GM23338 (cell line): Measurements from ENCODE around the gene ZNF516.

Experiments
- EZH2 ChIP-seq: fragments of 200-600 bp; sonication (generic); IDR thresholded peaks from one replicate; pipeline ENCODE4 v1.8.0; 2017; ENCODE audit warnings: antibody characterized with exemption, mild to moderate bottlenecking, low read depth; ENCODE audit not compliant: unreplicated experiment
- POLR2AphosphoS5 ChIP-seq: IDR thresholded peaks from 2 replicates; pipeline ENCODE4 v1.6.1; 2016; ENCODE audit warnings: antibody characterized with exemption, low read depth
- REST ChIP-seq: IDR thresholded peaks from one replicate; pipeline ENCODE4 v1.6.1; 2018; ENCODE audit warnings: antibody characterized with exemption; ENCODE audit not compliant: unreplicated experiment
- ZNF331 ChIP-seq: fragments of 250-450 bp; sonication (Bioruptor Pico); IDR thresholded peaks from 2 replicates; pipeline ENCODE4 v1.5.0; 2020; ENCODE audit warnings: low read depth, mild to moderate bottlenecking, moderate library complexity
- TF ChIP-seq, protein P1 (sequence below), 2 experiments: fragments of 200-600 bp in 1 of 2; sonication (generic) in 1 of 2; conservative IDR thresholded peaks; 2 replicates each; pipeline versions ENCODE4 v1.5.1 to v1.6.1; 2016 to 2017; ENCODE audit warnings: antibody characterized with exemption in 2 of 2, low read depth in 2 of 2, mild to moderate bottlenecking in 2 of 2, moderate library complexity in 1 of 2

DNA sequence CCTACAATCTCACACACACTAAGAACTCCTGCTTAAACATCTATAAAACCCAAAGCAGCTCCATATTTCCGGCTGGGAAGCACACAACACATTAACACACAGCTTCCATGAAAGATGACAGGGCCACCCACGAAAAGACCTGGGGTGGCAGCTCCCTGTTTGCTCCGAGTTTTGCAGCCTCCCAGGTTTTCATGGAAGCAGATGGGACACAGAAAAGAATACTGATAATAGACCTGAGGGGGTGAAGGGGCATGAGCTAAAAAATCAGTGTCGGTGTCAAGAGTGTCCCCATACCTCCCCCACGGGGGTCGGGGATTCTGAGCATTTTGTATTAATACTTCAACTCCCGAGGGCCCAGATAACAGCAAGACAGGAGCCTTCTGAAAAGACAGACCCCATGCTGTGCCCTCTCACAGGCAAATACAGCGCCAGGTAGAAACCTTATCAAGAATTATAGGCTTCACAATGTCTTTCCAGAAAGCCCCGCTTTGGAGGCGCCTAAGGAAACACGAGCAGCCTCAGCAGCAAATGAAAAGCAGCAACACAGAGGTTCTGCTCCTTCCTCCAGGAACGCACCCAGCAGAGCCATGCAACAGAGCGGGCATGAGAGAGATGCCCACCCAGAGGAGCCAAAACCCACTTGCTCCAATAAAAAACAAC lies 50.5 kb downstream of the ZNF516 start:
- TF ChIP-seq, protein P1, sequence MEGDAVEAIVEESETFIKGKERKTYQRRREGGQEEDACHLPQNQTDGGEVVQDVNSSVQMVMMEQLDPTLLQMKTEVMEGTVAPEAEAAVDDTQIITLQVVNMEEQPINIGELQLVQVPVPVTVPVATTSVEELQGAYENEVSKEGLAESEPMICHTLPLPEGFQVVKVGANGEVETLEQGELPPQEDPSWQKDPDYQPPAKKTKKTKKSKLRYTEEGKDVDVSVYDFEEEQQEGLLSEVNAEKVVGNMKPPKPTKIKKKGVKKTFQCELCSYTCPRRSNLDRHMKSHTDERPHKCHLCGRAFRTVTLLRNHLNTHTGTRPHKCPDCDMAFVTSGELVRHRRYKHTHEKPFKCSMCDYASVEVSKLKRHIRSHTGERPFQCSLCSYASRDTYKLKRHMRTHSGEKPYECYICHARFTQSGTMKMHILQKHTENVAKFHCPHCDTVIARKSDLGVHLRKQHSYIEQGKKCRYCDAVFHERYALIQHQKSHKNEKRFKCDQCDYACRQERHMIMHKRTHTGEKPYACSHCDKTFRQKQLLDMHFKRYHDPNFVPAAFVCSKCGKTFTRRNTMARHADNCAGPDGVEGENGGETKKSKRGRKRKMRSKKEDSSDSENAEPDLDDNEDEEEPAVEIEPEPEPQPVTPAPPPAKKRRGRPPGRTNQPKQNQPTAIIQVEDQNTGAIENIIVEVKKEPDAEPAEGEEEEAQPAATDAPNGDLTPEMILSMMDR (conservative IDR thresholded peaks at IDR 0.05; ENCODE audit: low read depth in 2 of 2) = no peak
- TF ChIP-seq POLR2AphosphoS5 (no peak), EZH2 (no peak), REST (no peak), ZNF331 (CRISPR knock-in tag) (no peak)
